Activated T-cell treated with anti-CD3 and anti-CD28 coated beads, Interleukin-2, amount 50 U/mL, for 72 hours (primary cell): ENCODE results near the gene DGKB. TPM values are rescaled to one million over a fixed set of nuclear protein-coding genes. Genes with fewer than 3 reads are reported as not detected.
"Not testable (repeated sequence)": the region's sequence is repeated elsewhere in the genome, so short reads cannot be mapped to it uniquely, and the experiment has no call there.

Experiments
- ATAC-seq, 2 donors: fragments of 150-1000 bp; cut with Tn5 transposase; replicated peaks in 1 of 2; 2 replicates each; pipeline ENCODE4 v1.10.0; 2021; ENCODE audit warnings: moderate library complexity in 2 of 2, mild to moderate bottlenecking in 1 of 2
- DNase-seq, 2 donors: peaks; one replicate each; pipeline ENCODE4 v3.0.0; 2021 to 2022; ENCODE audit warnings: mixed read lengths in 1 of 2
- H3K27ac Mint-ChIP-seq: one replicate; pipeline ENCODE4 v1.8.0; 2022; ENCODE audit warnings: mild to moderate bottlenecking, moderate library complexity, mixed read lengths
- H3K27me3 Mint-ChIP-seq: one replicate; pipeline ENCODE4 v1.8.0; 2022; ENCODE audit warnings: low read depth, mixed read lengths
- H3K36me3 Mint-ChIP-seq, 2 donors: one replicate each; pipeline ENCODE4 v1.8.0; 2022; ENCODE audit warnings: mixed read lengths in 2 of 2, mild to moderate bottlenecking in 1 of 2; ENCODE audit not compliant: insufficient read depth in 2 of 2
- H3K4me1 Mint-ChIP-seq: one replicate; pipeline ENCODE4 v1.8.0; 2022; ENCODE audit warnings: low read depth, mixed read lengths
- H3K4me3 Mint-ChIP-seq, 2 donors: one replicate each; pipeline ENCODE4 v1.8.0; 2022; ENCODE audit warnings: mild to moderate bottlenecking in 2 of 2, mixed read lengths in 2 of 2, moderate library complexity in 2 of 2
- H3K9me3 Mint-ChIP-seq, 2 donors: one replicate each; pipeline ENCODE4 v1.8.0; 2022; ENCODE audit warnings: mixed read lengths in 2 of 2
- total RNA-seq, 2 donors: library from RNA; stranded (reverse); gene quantifications; one replicate each; pipeline ENCODE4 v1.2.3, GENCODE V29; 2022

The DGKB gene
- total RNA-seq, 2 donors from 2014 or later, result not detected

DNA sequence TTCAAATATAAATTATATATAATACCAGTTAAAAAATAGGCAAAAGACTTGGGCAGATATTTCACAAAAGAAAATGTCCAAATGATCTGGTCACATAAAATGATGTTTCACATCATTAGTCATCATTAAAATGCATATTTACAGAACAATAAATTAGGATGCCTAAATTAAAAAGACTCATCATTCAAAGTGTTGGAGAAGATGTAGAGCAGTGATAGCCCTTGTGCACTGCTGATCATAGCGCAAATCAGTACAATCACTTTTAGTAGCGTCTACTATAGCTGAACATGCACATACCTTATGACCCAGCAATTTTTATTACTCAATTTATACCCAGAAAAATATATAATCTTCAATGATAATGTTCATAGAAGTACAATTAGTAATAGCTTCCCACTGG lies 579.8 kb downstream of the DGKB start:
- H3K9me3 Mint-ChIP-seq, result peaks cover 2 to 14% of the 10 kb centered on the region in 2 donors
- H3K27ac Mint-ChIP-seq, result no peak overlapping the region
- DNase-seq (no peak), ATAC-seq (no peak)
- H3K27me3 Mint-ChIP-seq, result no peaks in the 10 kb centered on the region
- no peak overlapping the region for H3K4me3 Mint-ChIP-seq
- H3K4me1 Mint-ChIP-seq, result no peaks in the 10 kb centered on the region
- H3K36me3 Mint-ChIP-seq, result no peaks in the 10 kb centered on the region

DNA sequence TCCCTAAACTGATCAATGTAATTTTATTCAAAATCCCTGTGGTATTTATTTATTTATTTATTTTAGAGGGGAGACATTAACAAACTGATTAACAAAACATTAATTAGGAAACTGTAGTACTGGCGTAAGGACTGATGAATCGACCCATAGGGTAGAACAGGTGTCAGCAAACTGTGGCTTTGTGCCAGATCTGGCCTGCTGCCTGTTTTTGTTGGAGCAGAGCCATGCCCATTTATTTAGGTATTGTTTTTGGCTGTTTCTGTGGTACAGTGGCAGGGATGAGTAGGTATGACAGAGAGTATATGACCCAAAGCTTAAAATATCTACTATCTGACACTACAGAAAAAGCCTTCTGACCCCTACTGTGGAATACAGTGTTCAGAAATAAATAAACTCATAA lies 580.6 kb downstream of the DGKB start:
- Mint-ChIP-seq H3K36me3 (no peaks in the 10 kb centered on the region), H3K4me1 (no peaks in the 10 kb centered on the region), H3K27me3 (no peaks in the 10 kb centered on the region), H3K9me3 (peaks cover 2 to 14% of the 10 kb centered on the region in 2 donors), H3K27ac (no peak overlapping the region), H3K4me3 (no peak overlapping the region)
- DNase-seq (no peak), ATAC-seq (no peak)

- Mint-ChIP-seq H3K4me1 (no peaks in the 10 kb centered on the region), H3K36me3 (no peaks in the 10 kb centered on the region), H3K9me3 (peaks cover 0 to 6% of the 10 kb centered on the region in 2 donors), H3K27me3 (no peaks in the 10 kb centered on the region), H3K4me3 (no peak overlapping the region), H3K27ac (no peak overlapping the region)
- ATAC-seq (no peak), DNase-seq (no peak)
Observed at GRCh38 chr7:14309432-14309831, 593.1 kb downstream of the DGKB start.

GRCh38 chr7:14305233-14305866 lies 597.2 kb downstream of the DGKB start:
- H3K4me1 Mint-ChIP-seq, result no peaks in the 10 kb centered on the region
- DNase-seq, result no peak
- no peaks in the 10 kb centered on the region for H3K36me3 Mint-ChIP-seq
- no peaks in the 10 kb centered on the region for H3K27me3 Mint-ChIP-seq
- H3K4me3 Mint-ChIP-seq, result no peak overlapping the region
- H3K9me3 Mint-ChIP-seq, result peaks cover 3 to 11% of the 10 kb centered on the region in 2 donors
- no peak overlapping the region for H3K27ac Mint-ChIP-seq
- ATAC-seq, result no peak

GRCh38 chr7:14303536-14303935 lies 599.0 kb downstream of the DGKB start:
- no peaks in the 10 kb centered on the region for H3K27me3 Mint-ChIP-seq

DNA sequence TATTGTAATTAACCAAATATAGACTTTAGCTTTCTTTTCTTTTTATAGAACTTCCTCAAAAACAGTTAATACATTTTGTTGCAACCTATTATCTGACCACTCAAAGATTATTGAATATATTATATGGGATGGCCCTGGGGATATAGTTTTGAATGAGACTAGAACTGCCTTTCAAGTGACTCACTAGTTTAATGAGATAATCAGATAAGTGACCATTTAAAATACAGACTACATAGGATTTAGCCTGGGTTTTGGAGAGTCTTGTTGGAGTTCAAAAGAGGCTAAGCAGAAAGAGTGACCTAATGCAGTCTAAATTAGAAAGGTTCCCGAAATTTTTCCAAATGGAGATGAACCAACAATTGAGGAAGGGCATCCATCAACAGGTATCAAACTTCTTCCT lies 607.9 kb downstream of the DGKB start:
- Mint-ChIP-seq H3K36me3 (peaks cover 4 to 5% of the 10 kb centered on the region in 2 donors), H3K9me3 (peaks cover 2 to 9% of the 10 kb centered on the region in 2 donors), H3K27me3 (no peaks in the 10 kb centered on the region), H3K27ac (no peak overlapping the region), H3K4me3 (no peak overlapping the region), H3K4me1 (no peaks in the 10 kb centered on the region)
- no peak for DNase-seq
- no peak for ATAC-seq

More at GRCh38 chr7:14303536-14303935, 599.0 kb downstream of the DGKB start:
- ATAC-seq (no peak), DNase-seq (no peak)
- no peak overlapping the region for H3K27ac Mint-ChIP-seq
- peaks cover 3 to 7% of the 10 kb centered on the region in 2 donors for H3K9me3 Mint-ChIP-seq
- H3K4me3 Mint-ChIP-seq, result no peak overlapping the region
- no peaks in the 10 kb centered on the region for H3K4me1 Mint-ChIP-seq
- H3K36me3 Mint-ChIP-seq, result no peaks in the 10 kb centered on the region

DNA sequence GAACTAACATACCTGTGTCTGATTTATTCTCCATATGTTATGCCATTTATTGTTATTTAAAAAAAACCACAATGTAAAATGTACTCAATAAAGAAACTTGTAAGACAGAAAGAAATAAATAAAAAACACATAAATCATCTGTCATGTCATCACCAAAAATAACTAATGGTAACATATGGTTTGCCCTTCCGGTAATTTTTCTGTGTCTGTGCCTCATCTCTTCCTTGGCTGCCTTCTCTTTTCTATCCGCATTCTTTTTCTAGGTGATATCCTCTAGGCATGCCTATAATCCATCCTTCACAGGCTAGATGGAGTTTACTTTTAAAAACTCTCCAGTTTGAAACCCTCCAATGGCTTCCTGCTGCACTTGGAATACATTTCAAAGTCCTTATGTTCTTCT lies 609.1 kb downstream of the DGKB start:
- no peaks in the 10 kb centered on the region for H3K27me3 Mint-ChIP-seq
- no peak overlapping the region for H3K4me3 Mint-ChIP-seq
- no peaks in the 10 kb centered on the region for H3K4me1 Mint-ChIP-seq
- H3K27ac Mint-ChIP-seq, result no peak overlapping the region
- H3K9me3 Mint-ChIP-seq, result peaks cover 3 to 10% of the 10 kb centered on the region in 2 donors
- no peak for DNase-seq
- peaks cover 4 to 5% of the 10 kb centered on the region in 2 donors for H3K36me3 Mint-ChIP-seq
- ATAC-seq, result no peak

DNA sequence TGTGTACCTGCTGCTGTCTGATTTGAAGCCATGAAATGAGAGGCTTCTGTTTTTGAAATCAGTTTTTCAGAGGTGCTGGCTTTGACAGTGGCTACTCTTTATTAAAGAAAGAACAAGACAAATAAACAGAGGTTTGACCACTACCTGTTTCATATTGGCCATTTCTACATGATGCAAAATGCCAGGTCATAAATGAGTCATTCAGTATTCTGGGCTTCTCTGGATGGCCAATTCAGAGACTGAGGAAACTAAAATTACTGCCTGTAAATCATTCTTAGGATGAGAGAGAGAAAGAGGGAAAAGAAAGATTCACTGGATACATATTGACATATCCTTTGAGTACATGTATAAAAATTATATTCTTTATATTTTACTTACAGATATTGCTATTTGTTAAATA lies 609.8 kb downstream of the DGKB start:
- no peaks in the 10 kb centered on the region for H3K4me1 Mint-ChIP-seq
- ATAC-seq, result no peak
- peaks cover 4 to 11% of the 10 kb centered on the region in 2 donors for H3K9me3 Mint-ChIP-seq
- H3K36me3 Mint-ChIP-seq, result peaks cover 4 to 5% of the 10 kb centered on the region in 2 donors
- H3K27ac Mint-ChIP-seq, result no peak overlapping the region
- H3K27me3 Mint-ChIP-seq, result no peaks in the 10 kb centered on the region
- no peak overlapping the region for H3K4me3 Mint-ChIP-seq
- DNase-seq, result no peak

DNA sequence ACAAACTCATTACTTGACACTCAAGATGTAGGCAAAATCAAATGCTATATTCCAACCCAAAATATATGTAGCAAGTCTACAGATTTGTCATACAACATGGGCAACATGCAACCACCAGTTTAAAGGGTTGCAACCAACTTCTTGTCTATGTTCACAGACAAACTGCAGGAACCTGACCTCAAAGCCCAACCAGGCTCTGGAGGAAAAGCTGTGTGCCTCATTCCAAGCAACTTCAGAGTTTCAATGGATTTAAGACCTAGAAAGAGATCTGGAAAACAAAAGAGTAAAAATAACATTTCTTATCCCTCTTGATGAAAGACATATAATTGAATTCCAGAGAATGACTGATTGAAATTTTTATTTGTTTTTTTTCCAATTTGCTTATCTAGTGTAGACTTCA lies 612.6 kb downstream of the DGKB start:
- H3K4me1 Mint-ChIP-seq, result no peaks in the 10 kb centered on the region
- ATAC-seq (no peak), DNase-seq (no peak)
- no peak overlapping the region for H3K27ac Mint-ChIP-seq
- H3K4me3 Mint-ChIP-seq, result no peak overlapping the region
- H3K27me3 Mint-ChIP-seq, result no peaks in the 10 kb centered on the region
- H3K36me3 Mint-ChIP-seq, result no peaks in the 10 kb centered on the region
- H3K9me3 Mint-ChIP-seq, result peaks cover 2 to 5% of the 10 kb centered on the region in 2 donors

- Mint-ChIP-seq H3K4me3 (no peak overlapping the region), H3K27ac (no peak overlapping the region), H3K9me3 (peaks cover 2 to 3% of the 10 kb centered on the region in 2 donors), H3K4me1 (no peaks in the 10 kb centered on the region), H3K27me3 (no peaks in the 10 kb centered on the region), H3K36me3 (no peaks in the 10 kb centered on the region)
- DNase-seq, result no peak
- no peak for ATAC-seq
Observed at GRCh38 chr7:14288701-14289100, 613.9 kb downstream of the DGKB start.

GRCh38 chr7:14287398-14287797 lies 615.2 kb downstream of the DGKB start:
- no peak overlapping the region for H3K27ac Mint-ChIP-seq
- no peaks in the 10 kb centered on the region for H3K27me3 Mint-ChIP-seq
- no peaks in the 10 kb centered on the region for H3K4me1 Mint-ChIP-seq
- no peaks in the 10 kb centered on the region for H3K36me3 Mint-ChIP-seq
- peaks cover 2 to 3% of the 10 kb centered on the region in 2 donors for H3K9me3 Mint-ChIP-seq
- ATAC-seq (no peak), DNase-seq (no peak)
- no peak overlapping the region for H3K4me3 Mint-ChIP-seq

- Mint-ChIP-seq H3K27me3 (no peaks in the 10 kb centered on the region), H3K36me3 (no peaks in the 10 kb centered on the region), H3K4me3 (no peak overlapping the region), H3K4me1 (no peaks in the 10 kb centered on the region), H3K27ac (no peak overlapping the region), H3K9me3 (peaks cover 2 to 3% of the 10 kb centered on the region in 2 donors)
- ATAC-seq (no peak), DNase-seq (no peak)
Observed at GRCh38 chr7:14286036-14286435, 616.5 kb downstream of the DGKB start.

DNA sequence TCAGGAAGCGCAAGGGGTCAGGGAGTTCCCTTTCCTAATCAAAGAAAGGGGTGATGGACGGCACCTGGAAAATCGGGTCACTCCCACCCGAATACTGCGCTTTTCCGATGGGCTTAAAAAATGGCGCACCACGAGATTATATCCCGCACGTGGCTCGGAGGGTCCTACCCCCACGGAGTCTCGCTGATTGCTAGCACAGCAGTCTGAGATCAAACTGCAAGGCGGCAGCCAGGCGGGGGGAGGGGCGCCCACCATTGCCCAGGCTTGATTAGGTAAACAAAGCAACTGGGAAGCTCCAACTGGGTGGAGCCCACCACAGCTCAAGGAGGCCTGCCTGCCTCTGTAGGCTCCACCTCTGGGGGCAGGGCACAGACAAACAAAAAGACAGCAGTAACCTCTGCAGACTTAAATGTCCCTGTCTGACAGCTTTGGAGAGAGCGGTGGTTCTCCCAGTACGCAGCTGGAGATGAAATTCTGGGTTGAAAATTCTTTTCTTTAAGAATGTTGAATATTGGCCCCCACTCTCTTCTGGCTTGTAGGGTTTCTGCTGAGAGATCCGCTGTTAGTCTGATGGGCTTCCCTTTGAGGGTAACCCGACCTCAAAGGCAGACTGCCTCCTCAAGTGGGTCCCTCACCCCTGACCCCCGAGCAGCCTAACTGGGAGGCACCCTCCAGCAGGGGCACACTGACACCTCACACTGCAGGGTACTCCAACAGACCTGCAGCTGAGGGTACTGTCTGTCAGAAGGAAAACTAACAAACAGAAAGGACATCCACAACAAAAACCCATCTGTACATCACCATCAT lies 623.3 kb downstream of the DGKB start:
- not testable (repeated sequence) for H3K9me3 Mint-ChIP-seq, H3K27ac Mint-ChIP-seq, H3K36me3 Mint-ChIP-seq, ATAC-seq, DNase-seq, H3K27me3 Mint-ChIP-seq, H3K4me3 Mint-ChIP-seq, H3K4me1 Mint-ChIP-seq
